ENCODE measurements around the gene RNF19B. TPM values are rescaled to one million over a fixed set of nuclear protein-coding genes. Genes with fewer than 3 reads are reported as not detected.

Gene RNF19B
- total and polyA plus RNA-seq, 2 of the 8 experiments (the other 6 are each of a cell fraction or from before 2014, with no cell fraction given): 9.2 to 11.2 TPM

DNA sequence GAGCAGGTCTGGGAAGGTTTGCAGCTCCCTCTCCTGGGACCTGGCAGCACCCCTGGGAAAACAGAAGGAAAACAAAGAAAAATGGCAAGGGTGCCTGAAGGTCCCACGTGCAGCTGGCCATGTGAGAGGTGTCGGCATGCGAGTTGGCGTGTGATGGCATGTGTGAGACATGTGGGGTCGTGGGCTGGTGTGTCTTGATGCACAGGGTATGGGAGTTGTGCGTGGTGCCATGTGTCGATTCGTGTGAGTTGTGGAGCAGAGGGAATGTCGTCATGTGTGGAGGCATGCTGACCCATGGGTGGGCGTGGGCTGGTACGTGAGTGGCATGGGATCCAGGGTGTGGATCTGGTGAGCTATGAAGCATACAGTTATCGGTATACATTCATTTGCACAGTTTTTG, 77.0 kb downstream of the RNF19B start:
- no peak overlapping the region for H3K9ac ChIP-seq (replicated peaks in 1 of 4; ENCODE audit: extremely low read depth in 1 of 4, low read depth in 3 of 4, low read length in 3 of 4)
- no peak overlapping the region for H3K14ac ChIP-seq (ENCODE audit: insufficient read length)
- no peak overlapping the region for H2BK5ac ChIP-seq (ENCODE audit: low read depth, low read length)
- no peaks in the 10 kb centered on the region for H3K79me2 ChIP-seq (ENCODE audit: control insufficient read depth in 1 of 2, insufficient read depth in 2 of 2, low read length in 2 of 2)
- WGBS, 2 experiments (ENCODE audit: extremely low coverage in 1 of 2, insufficient coverage in 1 of 2, insufficient read length in 1 of 2, insufficient replicate concordance in 2 of 2, low coverage in 1 of 2, low lambda C conversion rate in 2 of 2, missing lambda C conversion rate in 1 of 2): 80% methylated on average over 12 of the region's 12 CpGs; no CpG with 5 or more reads in 1 of the 2 experiments
- no peak overlapping the region for H2BK15ac ChIP-seq (ENCODE audit: low read length)
- H2BK12ac ChIP-seq (ENCODE audit: low read depth, low read length): no peak overlapping the region
- H2AFZ ChIP-seq (ENCODE audit: low read length): no peak overlapping the region
- H4K5ac ChIP-seq (ENCODE audit: insufficient read length, low read depth, low read length): no peak overlapping the region
- POLR2A ChIA-PET (ENCODE audit: partially characterized antibody): no interaction called here
- H3K4me3 ChIP-seq (ENCODE audit: extremely low read depth in 1 of 4, insufficient read depth in 2 of 4, low read depth in 3 of 4, low read length in 4 of 4): no peak overlapping the region
- no peaks in the 10 kb centered on the region for H3K36me3 ChIP-seq (ENCODE audit: control insufficient read depth in 2 of 4, insufficient read depth in 4 of 4, low read length in 3 of 4)
- no peak overlapping the region for H3K27ac ChIP-seq (ENCODE audit: low read depth, low read length)
- DNase-seq (ENCODE audit: low read depth in 1 of 2, low spot score in 2 of 2): no peak
- H3K79me1 ChIP-seq (ENCODE audit: low read depth, low read length): no peaks in the 10 kb centered on the region
- peak overlapping the region; percentile 75; the same call in 1 of the 2 replicates for H2AK5ac ChIP-seq (ENCODE audit: low read depth, low read length)
- no peak overlapping the region for H4K8ac ChIP-seq (ENCODE audit: extremely low read depth, insufficient read depth, low read length)
- H3K23me2 ChIP-seq (ENCODE audit: low read depth, low read length): peaks cover 5% of the 10 kb centered on the region; the same call in 1 of the 2 replicates
- peaks cover 0 to 18% of the 10 kb centered on the region in 2 experiments for H4K20me1 ChIP-seq (replicated peaks in 1 of 2; ENCODE audit: control insufficient read depth in 1 of 2, insufficient read depth in 2 of 2, low read length in 2 of 2)
- no peak overlapping the region for H3K56ac ChIP-seq (replicated peaks; ENCODE audit: insufficient read length, low read depth, low read length)
- H4K91ac ChIP-seq (replicated peaks; ENCODE audit: insufficient read length, low read length): no peak overlapping the region
- H3K27me3 ChIP-seq (replicated peaks in 1 of 4; ENCODE audit: control insufficient read depth in 3 of 4, extremely low read depth in 1 of 4, insufficient read depth in 3 of 4, low read length in 3 of 4): peaks cover 5 to 55% (median 31%) of the 10 kb centered on the region in 4 experiments
- H3K9me3 ChIP-seq (ENCODE audit: insufficient read depth in 2 of 2, low read depth in 1 of 2, low read length in 1 of 2): peaks cover 0 to 4% of the 10 kb centered on the region in 2 experiments; a peak in 1 of 4 replicates
- FAIRE-seq: no peak
- no peak overlapping the region for H2BK20ac ChIP-seq (ENCODE audit: low read length)
- H3K4me1 ChIP-seq (replicated peaks in 1 of 4; ENCODE audit: control insufficient read depth in 3 of 4, insufficient read depth in 4 of 4, low read length in 3 of 4): peaks cover 0 to 9% (median 3%) of the 10 kb centered on the region in 4 experiments; a peak in 5 of 7 replicates
- no peak overlapping the region for H3K4me2 ChIP-seq (ENCODE audit: insufficient read depth in 1 of 2, low read depth in 2 of 2, low read length in 2 of 2)
- CTCF ChIA-PET (ENCODE audit: partially characterized antibody): interaction anchor here (1.0 to 19.0 kb wide), 6 partner anchors 5 to 552 kb away, joined by 3 to 382 read pairs (median 5); partner anchors contain the start of genes AZIN2, FNDC5 and HPCA
- H3K4ac ChIP-seq (replicated peaks; ENCODE audit: insufficient read length, low read depth, low read length): no peak overlapping the region
- no peak overlapping the region for H3K23ac ChIP-seq (ENCODE audit: insufficient read length)
- no peak overlapping the region; the same call in 1 of the 2 replicates for H3K18ac ChIP-seq (ENCODE audit: extremely low read depth, low read length)
- H2BK120ac ChIP-seq (replicated peaks; ENCODE audit: low read depth, low read length): no peak overlapping the region
